ENCODE data around the gene ABCD3. TPM values are rescaled to one million over a fixed set of nuclear protein-coding genes. Genes with fewer than 3 reads are reported as not detected.
A peak's percentile ranks its signal among the peaks of the same experiment; 100 is the strongest.

Gene ABCD3
- total RNA-seq, 1 donor from 2014 or later, result 25.8 TPM

DNA sequence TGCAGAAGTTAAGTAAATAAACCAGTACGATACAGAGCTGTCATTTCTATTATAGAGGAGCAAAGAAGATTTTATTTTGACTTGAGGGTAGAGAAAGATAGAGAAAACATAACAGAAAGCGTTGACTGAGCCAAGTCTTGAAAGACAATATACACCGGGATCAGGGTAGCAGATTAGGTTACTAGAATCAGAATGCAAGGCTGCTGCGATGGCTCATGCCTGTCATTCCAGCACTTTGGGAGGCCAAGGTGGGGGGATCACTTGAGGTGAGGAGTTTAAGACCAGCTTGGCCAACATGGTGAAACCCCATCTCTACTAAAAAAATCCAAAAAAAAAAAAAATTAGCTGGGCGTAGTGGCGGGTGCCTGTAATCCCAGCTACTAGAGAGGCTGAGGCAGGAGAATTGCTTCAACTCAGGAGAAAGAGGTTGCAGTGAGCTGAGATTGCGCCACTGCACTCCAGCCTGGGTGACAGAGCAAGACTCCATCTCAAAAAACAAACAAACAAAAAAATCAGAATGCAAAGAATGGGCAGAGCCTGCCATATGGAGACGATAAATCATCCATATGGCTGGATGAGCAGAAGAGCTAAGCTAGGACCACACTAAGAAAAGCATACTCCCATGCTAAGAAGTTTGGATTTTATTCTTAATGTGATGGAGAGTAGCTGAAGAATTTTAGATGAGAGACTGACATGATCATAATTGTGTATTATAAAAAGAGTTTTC is 9.9 kb upstream of the ABCD3 start:
- DNase-seq (ENCODE audit: low read depth), result no peak
- no peaks in the 10 kb centered on the region for H3K36me3 ChIP-seq (ENCODE audit: control insufficient read depth, insufficient read depth, low read length)
- TF ChIP-seq CTCF (IDR thresholded peaks at IDR 0.05; ENCODE audit: insufficient read depth, low read length, poor library complexity, severe bottlenecking), result no peak
- H3K4me3 ChIP-seq (ENCODE audit: low read depth, low read length), result no peak overlapping the region
- H3K27me3 ChIP-seq (ENCODE audit: control insufficient read depth, insufficient read depth, low read length), result no peaks in the 10 kb centered on the region

DNA sequence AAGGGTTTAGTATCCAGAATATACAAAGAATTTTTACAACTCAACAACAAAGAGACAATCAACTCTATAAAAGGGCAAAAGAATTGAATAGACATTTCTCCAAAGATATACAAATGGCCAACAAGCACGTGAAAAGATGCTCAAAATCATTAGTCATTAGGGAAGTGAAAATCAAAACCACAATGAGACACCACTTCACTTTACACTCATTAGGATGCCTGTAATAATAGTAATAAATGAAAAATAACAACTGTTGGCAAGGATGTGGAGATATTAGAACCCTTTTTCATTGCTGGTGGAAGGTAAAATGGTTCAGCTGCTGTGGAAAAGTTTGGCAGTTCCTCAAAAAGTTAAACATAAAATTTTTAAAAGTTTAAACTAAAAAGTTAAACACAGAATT is 7.0 kb upstream of the ABCD3 start:
- H3K36me3 ChIP-seq (ENCODE audit: control insufficient read depth, insufficient read depth, low read length), result no peaks in the 10 kb centered on the region
- no peak for DNase-seq (ENCODE audit: low read depth)
- TF ChIP-seq CTCF (IDR thresholded peaks at IDR 0.05; ENCODE audit: insufficient read depth, low read length, poor library complexity, severe bottlenecking), result no peak

GRCh38 chr1:94413311-94413710 is 4.9 kb upstream of the ABCD3 start:
- DNase-seq (ENCODE audit: low read depth), result no peak
- H3K27me3 ChIP-seq (ENCODE audit: control insufficient read depth, insufficient read depth, low read length), result no peaks in the 10 kb centered on the region
- H3K36me3 ChIP-seq (ENCODE audit: control insufficient read depth, insufficient read depth, low read length), result no peaks in the 10 kb centered on the region
- TF ChIP-seq CTCF (IDR thresholded peaks at IDR 0.05; ENCODE audit: insufficient read depth, low read length, poor library complexity, severe bottlenecking), result no peak
- no peak overlapping the region for H3K4me3 ChIP-seq (ENCODE audit: low read depth, low read length)

More for the DNA sequence above, 7.0 kb upstream of the ABCD3 start:
- H3K27me3 ChIP-seq (ENCODE audit: control insufficient read depth, insufficient read depth, low read length), result no peaks in the 10 kb centered on the region
- no peak overlapping the region for H3K4me3 ChIP-seq (ENCODE audit: low read depth, low read length)

DNA sequence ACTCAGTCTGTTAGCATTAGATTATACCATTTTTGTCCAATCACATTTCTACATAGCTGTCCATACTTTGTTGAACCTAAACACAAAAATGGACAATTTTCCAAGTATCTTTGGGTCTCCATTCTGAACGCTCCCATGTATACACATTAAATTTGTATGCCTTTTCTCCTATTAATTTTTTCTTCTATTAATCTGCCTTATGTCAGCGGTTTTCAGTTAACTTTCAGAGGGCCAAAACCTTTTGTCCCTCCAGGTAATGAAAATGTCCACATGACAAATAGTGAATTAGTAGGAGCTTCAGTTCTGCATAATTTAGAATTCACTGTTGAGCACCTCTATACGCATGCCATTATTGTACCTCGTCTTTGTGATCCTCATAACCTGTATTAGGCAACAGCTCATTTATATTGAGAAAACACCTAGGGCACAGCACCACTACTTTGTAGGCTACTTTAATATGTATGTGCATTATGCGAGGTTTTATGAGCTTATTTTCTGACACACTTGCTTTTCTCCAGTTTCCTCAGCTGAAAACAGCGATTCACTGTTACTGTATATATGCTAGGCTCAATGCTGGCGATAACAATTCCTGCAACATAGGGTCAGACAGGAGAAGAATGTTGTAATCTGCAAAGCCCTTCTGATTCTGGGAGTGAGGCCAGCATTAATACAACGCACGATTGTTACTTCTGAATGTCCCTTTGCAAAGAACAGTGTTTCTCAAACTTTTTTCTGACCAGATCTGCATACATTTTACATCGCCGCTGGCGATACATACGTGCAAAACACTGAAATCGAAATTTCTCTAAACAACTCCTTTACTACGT is 1.1 kb upstream of the ABCD3 start:
- peak overlapping the region; percentile 41 for H3K4me3 ChIP-seq (ENCODE audit: low read depth, low read length)
- no peaks in the 10 kb centered on the region for H3K27me3 ChIP-seq (ENCODE audit: control insufficient read depth, insufficient read depth, low read length)
- no peaks in the 10 kb centered on the region for H3K36me3 ChIP-seq (ENCODE audit: control insufficient read depth, insufficient read depth, low read length)
- DNase-seq (ENCODE audit: low read depth), result no peak
- TF ChIP-seq CTCF (IDR thresholded peaks at IDR 0.05; ENCODE audit: insufficient read depth, low read length, poor library complexity, severe bottlenecking), result no peak

- Histone ChIP-seq H3K36me3 (ENCODE audit: control insufficient read depth, insufficient read depth, low read length) (no peaks in the 10 kb centered on the region), H3K4me3 (ENCODE audit: low read depth, low read length) (peak overlapping the region; percentile 41), H3K27me3 (ENCODE audit: control insufficient read depth, insufficient read depth, low read length) (no peaks in the 10 kb centered on the region)
- no peak for DNase-seq (ENCODE audit: low read depth)
- no peak for TF ChIP-seq CTCF (IDR thresholded peaks at IDR 0.05; ENCODE audit: insufficient read depth, low read length, poor library complexity, severe bottlenecking)
These were observed 536 bp upstream of the ABCD3 start for GRCh38 chr1:94417728-94417977.

Data from kidney epithelial cell (primary cell).